ENCODE results near the gene DAW1.

DAW1 gene

GRCh38 chr2:227871375-227871791 is at the start of gene DAW1:
Gene DAW1 (plus strand): TSS chr2:227871631. CDS start chr2:227871690, 59 bp downstream.
- Histone ChIP-seq H3K27me3 (replicated peaks; ENCODE audit: control insufficient read depth, insufficient read depth, low read length) (no peaks in the 10 kb centered on the region), H3K9ac (ENCODE audit: low read length) (peak within 1 kb of the TSS; percentile 76), H3K4me3 (ENCODE audit: low read length) (peak within 1 kb of the TSS; percentile 78), H3K36me3 (ENCODE audit: control insufficient read depth, insufficient read depth, low read length, severe bottlenecking) (no peaks in the 10 kb centered on the region), H3K4me1 (ENCODE audit: control insufficient read depth, insufficient read depth, low read length) (peaks cover 12% of the 10 kb centered on the region), H3K9me3 (ENCODE audit: control insufficient read depth, low read length) (no peaks in the 10 kb centered on the region)
- DNase-seq (ENCODE audit: low read depth) = peak; percentile 85

- no peaks in the 10 kb centered on the region for H3K27me3 ChIP-seq (replicated peaks; ENCODE audit: control insufficient read depth, insufficient read depth, low read length)
- no peak overlapping the region for H3K9ac ChIP-seq (ENCODE audit: low read length)
- DNase-seq (ENCODE audit: low read depth) = no peak
- H3K9me3 ChIP-seq (ENCODE audit: control insufficient read depth, low read length) = no peaks in the 10 kb centered on the region
- H3K36me3 ChIP-seq (ENCODE audit: control insufficient read depth, insufficient read depth, low read length, severe bottlenecking) = no peaks in the 10 kb centered on the region
- H3K4me3 ChIP-seq (ENCODE audit: low read length) = no peak overlapping the region
- H3K4me1 ChIP-seq (ENCODE audit: control insufficient read depth, insufficient read depth, low read length) = peaks cover 15% of the 10 kb centered on the region
These were observed 48.9 kb upstream of the DAW1 start for GRCh38 chr2:227822416-227823003.

GRCh38 chr2:227823922-227824321 is 47.5 kb upstream of the DAW1 start:
- Histone ChIP-seq H3K4me3 (ENCODE audit: low read length) (no peak overlapping the region), H3K36me3 (ENCODE audit: control insufficient read depth, insufficient read depth, low read length, severe bottlenecking) (no peaks in the 10 kb centered on the region), H3K9me3 (ENCODE audit: control insufficient read depth, low read length) (no peaks in the 10 kb centered on the region), H3K27me3 (replicated peaks; ENCODE audit: control insufficient read depth, insufficient read depth, low read length) (no peaks in the 10 kb centered on the region), H3K4me1 (ENCODE audit: control insufficient read depth, insufficient read depth, low read length) (peaks cover 6% of the 10 kb centered on the region), H3K9ac (ENCODE audit: low read length) (no peak overlapping the region)
- DNase-seq (ENCODE audit: low read depth) = no peak

GRCh38 chr2:227824711-227825110 is 46.7 kb upstream of the DAW1 start:
- no peaks in the 10 kb centered on the region for H3K9me3 ChIP-seq (ENCODE audit: control insufficient read depth, low read length)
- DNase-seq (ENCODE audit: low read depth) = no peak
- H3K4me3 ChIP-seq (ENCODE audit: low read length) = no peak overlapping the region
- no peak overlapping the region for H3K9ac ChIP-seq (ENCODE audit: low read length)
- no peaks in the 10 kb centered on the region for H3K27me3 ChIP-seq (replicated peaks; ENCODE audit: control insufficient read depth, insufficient read depth, low read length)
- no peaks in the 10 kb centered on the region for H3K36me3 ChIP-seq (ENCODE audit: control insufficient read depth, insufficient read depth, low read length, severe bottlenecking)
- H3K4me1 ChIP-seq (ENCODE audit: control insufficient read depth, insufficient read depth, low read length) = no peaks in the 10 kb centered on the region

- Histone ChIP-seq H3K4me1 (ENCODE audit: control insufficient read depth, insufficient read depth, low read length) (no peaks in the 10 kb centered on the region), H3K36me3 (ENCODE audit: control insufficient read depth, insufficient read depth, low read length, severe bottlenecking) (no peaks in the 10 kb centered on the region), H3K4me3 (ENCODE audit: low read length) (no peak overlapping the region), H3K27me3 (replicated peaks; ENCODE audit: control insufficient read depth, insufficient read depth, low read length) (no peaks in the 10 kb centered on the region), H3K9ac (ENCODE audit: low read length) (no peak overlapping the region), H3K9me3 (ENCODE audit: control insufficient read depth, low read length) (no peaks in the 10 kb centered on the region)
- DNase-seq (ENCODE audit: low read depth) = no peak
These were observed 45.4 kb upstream of the DAW1 start for GRCh38 chr2:227826019-227826521.

- no peak overlapping the region for H3K4me3 ChIP-seq (ENCODE audit: low read length)
- H3K27me3 ChIP-seq (replicated peaks; ENCODE audit: control insufficient read depth, insufficient read depth, low read length) = no peaks in the 10 kb centered on the region
- no peaks in the 10 kb centered on the region for H3K9me3 ChIP-seq (ENCODE audit: control insufficient read depth, low read length)
- DNase-seq (ENCODE audit: low read depth) = no peak
- H3K4me1 ChIP-seq (ENCODE audit: control insufficient read depth, insufficient read depth, low read length) = no peaks in the 10 kb centered on the region
- H3K9ac ChIP-seq (ENCODE audit: low read length) = no peak overlapping the region
- H3K36me3 ChIP-seq (ENCODE audit: control insufficient read depth, insufficient read depth, low read length, severe bottlenecking) = no peaks in the 10 kb centered on the region
These were observed 44.9 kb upstream of the DAW1 start for GRCh38 chr2:227826563-227826962.

GRCh38 chr2:227827143-227827542 is 44.3 kb upstream of the DAW1 start:
- Histone ChIP-seq H3K27me3 (replicated peaks; ENCODE audit: control insufficient read depth, insufficient read depth, low read length) (no peaks in the 10 kb centered on the region), H3K4me3 (ENCODE audit: low read length) (no peak overlapping the region), H3K9me3 (ENCODE audit: control insufficient read depth, low read length) (no peaks in the 10 kb centered on the region), H3K4me1 (ENCODE audit: control insufficient read depth, insufficient read depth, low read length) (no peaks in the 10 kb centered on the region), H3K36me3 (ENCODE audit: control insufficient read depth, insufficient read depth, low read length, severe bottlenecking) (no peaks in the 10 kb centered on the region), H3K9ac (ENCODE audit: low read length) (no peak overlapping the region)
- no peak for DNase-seq (ENCODE audit: low read depth)

GRCh38 chr2:227828477-227828912 is 42.9 kb upstream of the DAW1 start:
- DNase-seq (ENCODE audit: low read depth) = no peak
- Histone ChIP-seq H3K4me3 (ENCODE audit: low read length) (no peak overlapping the region), H3K36me3 (ENCODE audit: control insufficient read depth, insufficient read depth, low read length, severe bottlenecking) (no peaks in the 10 kb centered on the region), H3K4me1 (ENCODE audit: control insufficient read depth, insufficient read depth, low read length) (no peaks in the 10 kb centered on the region), H3K9me3 (ENCODE audit: control insufficient read depth, low read length) (no peaks in the 10 kb centered on the region), H3K9ac (ENCODE audit: low read length) (no peak overlapping the region), H3K27me3 (replicated peaks; ENCODE audit: control insufficient read depth, insufficient read depth, low read length) (no peaks in the 10 kb centered on the region)

- Histone ChIP-seq H3K9me3 (ENCODE audit: control insufficient read depth, low read length) (no peaks in the 10 kb centered on the region), H3K27me3 (replicated peaks; ENCODE audit: control insufficient read depth, insufficient read depth, low read length) (no peaks in the 10 kb centered on the region), H3K4me3 (ENCODE audit: low read length) (no peak overlapping the region), H3K4me1 (ENCODE audit: control insufficient read depth, insufficient read depth, low read length) (no peaks in the 10 kb centered on the region), H3K36me3 (ENCODE audit: control insufficient read depth, insufficient read depth, low read length, severe bottlenecking) (no peaks in the 10 kb centered on the region), H3K9ac (ENCODE audit: low read length) (no peak overlapping the region)
- DNase-seq (ENCODE audit: low read depth) = no peak
These were observed 42.1 kb upstream of the DAW1 start for GRCh38 chr2:227829337-227829736.

GRCh38 chr2:227834423-227834822 is 37.0 kb upstream of the DAW1 start:
- H3K36me3 ChIP-seq (ENCODE audit: control insufficient read depth, insufficient read depth, low read length, severe bottlenecking) = no peaks in the 10 kb centered on the region
- H3K4me1 ChIP-seq (ENCODE audit: control insufficient read depth, insufficient read depth, low read length) = no peaks in the 10 kb centered on the region
- no peaks in the 10 kb centered on the region for H3K9me3 ChIP-seq (ENCODE audit: control insufficient read depth, low read length)
- no peak for DNase-seq (ENCODE audit: low read depth)
- no peaks in the 10 kb centered on the region for H3K27me3 ChIP-seq (replicated peaks; ENCODE audit: control insufficient read depth, insufficient read depth, low read length)
- H3K4me3 ChIP-seq (ENCODE audit: low read length) = no peak overlapping the region
- no peak overlapping the region for H3K9ac ChIP-seq (ENCODE audit: low read length)

- no peaks in the 10 kb centered on the region for H3K36me3 ChIP-seq (ENCODE audit: control insufficient read depth, insufficient read depth, low read length, severe bottlenecking)
- H3K27me3 ChIP-seq (replicated peaks; ENCODE audit: control insufficient read depth, insufficient read depth, low read length) = no peaks in the 10 kb centered on the region
- no peaks in the 10 kb centered on the region for H3K9me3 ChIP-seq (ENCODE audit: control insufficient read depth, low read length)
- H3K9ac ChIP-seq (ENCODE audit: low read length) = no peak overlapping the region
- H3K4me1 ChIP-seq (ENCODE audit: control insufficient read depth, insufficient read depth, low read length) = no peaks in the 10 kb centered on the region
- no peak overlapping the region for H3K4me3 ChIP-seq (ENCODE audit: low read length)
- DNase-seq (ENCODE audit: low read depth) = no peak
These were observed 36.3 kb upstream of the DAW1 start for GRCh38 chr2:227834916-227835650.

Data from adipocyte (in vitro differentiated cells).